GM12878 (cell line): ENCODE measurements around the gene BRI3BP. TPM values are rescaled to one million over a fixed set of nuclear protein-coding genes. Genes with fewer than 3 reads are reported as not detected.

Experiments used
- ATAC-seq: fragments of 200-7000 bp; cut with Tn5 transposase; 3 replicates; pipeline ENCODE4 v1.9.1; 2020; ENCODE audit warnings: mild to moderate bottlenecking, moderate library complexity
- BruUV-seq: library from RNA; stranded (reverse); fragments of 400-500 nt; replicated peaks from 2 replicates; lab custom pipeline; 2021; lab: Mats Ljungman, UMichigan
- CTCF ChIA-PET: fragments of 300-600 bp; sonication (Branson Sonifier 250); formaldehyde crosslinking; extraction: SDS; loops from one replicate; lab custom pipeline; 2021; ENCODE audit warnings: inconsistent platforms; lab: Yijun Ruan, JAX
- POLR2A ChIA-PET: fragments of 350-600 bp; formaldehyde crosslinking; extraction: SDS; loops from one replicate; lab custom pipeline; 2021; ENCODE audit warnings: inconsistent platforms; lab: Charles Lee
- RAD21 ChIA-PET: fragments of 300-600 bp; sonication (Branson Sonifier 250); formaldehyde crosslinking; loops from one replicate; lab custom pipeline; 2023; ENCODE audit warnings: antibody characterized with exemption; ENCODE audit not compliant: unreplicated experiment; lab: Charles Lee
- SMC1A ChIA-PET: fragments of 300-600 bp; sonication (Branson Sonifier 250); formaldehyde crosslinking; loops from one replicate; lab custom pipeline; 2023; ENCODE audit not compliant: unreplicated experiment, uncharacterized antibody; lab: Charles Lee
- DNase-seq: peaks from one replicate; pipeline ENCODE4 v3.0.0-alpha.2; 2011; ENCODE audit warnings: low read depth, low spot score
- FAIRE-seq: peaks from 3 replicates; lab custom pipeline; 2011; peaks lifted over from hg19 to GRCh38; lab: Jason Lieb, UNC
- H2AFZ ChIP-seq: 2 replicates; pipeline ENCODE4 v1.6.0; 2011; ENCODE audit warnings: low read depth, low read length, control low read depth; ENCODE audit not compliant: control insufficient read depth
- H3K27ac ChIP-seq: 2 replicates; pipeline ENCODE4 v1.5.1; 2011; ENCODE audit warnings: control low read depth; ENCODE audit not compliant: control insufficient read depth, insufficient read depth
- H3K27me3 ChIP-seq, 2 experiments: replicated peaks in 1 of 2; 2 replicates each; pipeline versions ENCODE4 v1.6.0 to v1.6.1; 2011; ENCODE audit warnings: low read length in 1 of 2; ENCODE audit not compliant: control insufficient read depth in 2 of 2, insufficient read depth in 2 of 2
- H3K36me3 ChIP-seq, 2 experiments: 2 replicates each; pipeline ENCODE4 v1.5.1; 2011; ENCODE audit warnings: low read length in 1 of 2; ENCODE audit not compliant: control insufficient read depth in 2 of 2, insufficient read depth in 2 of 2
- H3K4me1 ChIP-seq: 2 replicates; pipeline ENCODE4 v1.6.1; 2011; ENCODE audit warnings: mild to moderate bottlenecking, low read length, moderate library complexity, mixed read lengths; ENCODE audit not compliant: control insufficient read depth, insufficient read depth
- H3K4me2 ChIP-seq: 2 replicates; pipeline ENCODE4 v1.6.0; 2011; ENCODE audit warnings: control low read depth; ENCODE audit not compliant: control insufficient read depth, insufficient read depth
- H3K4me3 ChIP-seq: fragments of 200-600 bp; sonication (generic); 2 replicates; pipeline ENCODE4 v1.5.1; 2016
- H3K79me2 ChIP-seq: 2 replicates; pipeline ENCODE4 v1.6.0; 2011; ENCODE audit warnings: low read length; ENCODE audit not compliant: control insufficient read depth, insufficient read depth
- H3K9ac ChIP-seq: 2 replicates; pipeline ENCODE4 v1.8.0; 2011; ENCODE audit warnings: low read length, control low read depth, mixed read lengths; ENCODE audit not compliant: control insufficient read depth, insufficient read depth
- H3K9me3 ChIP-seq: replicated peaks from 3 replicates; pipeline ENCODE4 v1.5.1; 2011; ENCODE audit warnings: mild to moderate bottlenecking, low read length; ENCODE audit not compliant: control insufficient read depth, insufficient read depth
- H4K20me1 ChIP-seq: 2 replicates; pipeline ENCODE4 v1.6.0; 2011; ENCODE audit not compliant: control insufficient read depth, insufficient read depth
- BCL3 ChIP-seq: IDR thresholded peaks from 2 replicates; pipeline ENCODE4 v1.6.1; 2011; ENCODE audit warnings: borderline replicate concordance, low read depth, mild to moderate bottlenecking, moderate library complexity, low read length; ENCODE audit not compliant: insufficient read depth, poor library complexity, severe bottlenecking
- ELK1 ChIP-seq: IDR thresholded peaks from 2 replicates; pipeline ENCODE4 v1.6.1; 2012; ENCODE audit warnings: low read depth, low read length, improper control_type of control experiment
- FOXM1 ChIP-seq: IDR thresholded peaks from 2 replicates; pipeline ENCODE4 v1.6.1; 2012; ENCODE audit warnings: low read depth, mild to moderate bottlenecking, inconsistent platforms, low read length, moderate library complexity
- HDGF ChIP-seq: fragments of 450-650 bp; IDR thresholded peaks from 2 replicates; pipeline ENCODE4 v1.6.1; 2016; ENCODE audit warnings: antibody characterized with exemption
- IRF4 ChIP-seq: IDR thresholded peaks from 2 replicates; pipeline ENCODE4 v1.6.1; 2011; ENCODE audit warnings: low read depth, low read length
- MLLT1 ChIP-seq: fragments of 450-650 bp; IDR thresholded peaks from 2 replicates; pipeline ENCODE4 v1.6.1; 2016; ENCODE audit warnings: mild to moderate bottlenecking
- PKNOX1 ChIP-seq: fragments of 450-650 bp; IDR thresholded peaks from 2 replicates; pipeline ENCODE4 v1.6.1; 2016; ENCODE audit warnings: mild to moderate bottlenecking
- REST ChIP-seq: IDR thresholded peaks from 2 replicates; pipeline ENCODE4 v1.6.1; 2012; ENCODE audit warnings: mild to moderate bottlenecking, low read depth, low read length
- TCF12 ChIP-seq: IDR thresholded peaks from 2 replicates; pipeline ENCODE4 v1.6.1; 2011; ENCODE audit warnings: low read depth, mild to moderate bottlenecking, low read length
- ZNF622 ChIP-seq: fragments of 450-650 bp; IDR thresholded peaks from 2 replicates; pipeline ENCODE4 v1.6.1; 2017; ENCODE audit warnings: mild to moderate bottlenecking, inconsistent platforms
- WGBS: methylation state at CpG from one replicate; pipeline ENCODE4 v1.1.6; 2016; ENCODE audit warnings: low lambda C conversion rate; ENCODE audit not compliant: insufficient replicate concordance, insufficient coverage; ENCODE audit errors: missing lambda C conversion rate; 5-methylcytosine and 5-hydroxymethylcytosine counted together
- in situ Hi-C: fragments of 300-500 bp; cut with MboI; formaldehyde crosslinking; loops from 9 replicates; pipeline ENCODE4 v1.14.3; 2018; ENCODE audit warnings: mixed read lengths
- intact Hi-C: fragments of 100-400 bp; cut with micrococcal nuclease; formaldehyde crosslinking; loops from one replicate; pipeline ENCODE4 v1.14.2; 2022; ENCODE audit not compliant: unreplicated experiment
- polyA plus RNA-seq, 11 experiments: library from polyadenylated mRNA; depleted of rRNA in 4 of 11; unstranded in 6 of 11; stranded (reverse) in 5 of 11; fragments of >200 nt; fragmentation: Nextera tagmentation in 4 of 11; fragmentation: Illumina TruSeq in 1 of 11; extraction: Ambion mirVana in 4 of 11; extraction: Trizol in 1 of 11; gene quantifications; 1 replicate in 1 of 11; 2 replicates in 10 of 11; pipeline versions ENCODE4 v1.2.1 to v1.2.3, GENCODE V29; 2011 to 2016; ENCODE audit warnings: inconsistent platforms in 2 of 11, missing spikeins in 2 of 11, low read depth in 1 of 11
- total RNA-seq, 4 experiments: library from RNA; depleted of rRNA in 3 of 4; stranded (reverse); fragments of >200 nt in 3 of 4; fragmentation: Illumina TruSeq in 1 of 4; extraction: Trizol in 1 of 4; gene quantifications; 2 replicates each; pipeline versions ENCODE4 v1.2.1 to v1.2.3, GENCODE V29; 2013 to 2021

The BRI3BP gene
- total and polyA plus RNA-seq, 10 of the 15 experiments (the other 5 are each of a cell fraction or from before 2014, with no cell fraction given) = 11.5 to 37.0 (median 28.5) TPM

- no peak for TF ChIP-seq ELK1
Measured at GRCh38 chr12:125050446-125050845, 57.0 kb downstream of the BRI3BP start (continued).

- POLR2A ChIA-PET = no interaction called here
- FAIRE-seq (no peak), ATAC-seq (no peak), DNase-seq (no peak)
- H3K36me3 ChIP-seq = no peaks in the 10 kb centered on the region
- H3K79me2 ChIP-seq = no peaks in the 10 kb centered on the region
- WGBS = 56% methylated on average over 3 of the region's 3 CpGs
- RAD21 ChIA-PET = no interaction called here
- H3K9me3 ChIP-seq = no peaks in the 10 kb centered on the region
- no peak overlapping the region for H3K4me2 ChIP-seq
- H4K20me1 ChIP-seq = no peaks in the 10 kb centered on the region
- TF ChIP-seq REST (no peak), ZNF622 (no peak), BCL3 (no peak), HDGF (no peak), FOXM1 (no peak), PKNOX1 (no peak), IRF4 (no peak), TCF12 (no peak), MLLT1 (no peak)
- intact Hi-C loops = no loop called here
- no peak overlapping the region for H3K27ac ChIP-seq
- SMC1A ChIA-PET = interaction anchor here (0.6 kb wide), 1 partner anchor 10 kb away, joined by 3 read pairs; no protein-coding TSS in a partner anchor
- in situ Hi-C loops = no loop called here
- CTCF ChIA-PET = no interaction called here
- BruUV-seq = no TSS peak
- no peaks in the 10 kb centered on the region for H3K27me3 ChIP-seq
- H2AFZ ChIP-seq = no peak overlapping the region
- no peaks in the 10 kb centered on the region for H3K4me1 ChIP-seq
- H3K4me3 ChIP-seq = no peak overlapping the region
- H3K9ac ChIP-seq = no peak overlapping the region
Measured at GRCh38 chr12:125050868-125051267, 57.4 kb downstream of the BRI3BP start.
